Myocyte (in vitro differentiated cells): ENCODE results near the gene CORO1A. TPM values are rescaled to one million over a fixed set of nuclear protein-coding genes. Genes with fewer than 3 reads are reported as not detected.
"Not testable (repeated sequence)": the region's sequence is repeated elsewhere in the genome, so short reads cannot be mapped to it uniquely, and the experiment has no call there.

Source experiments
- DNase-seq: peaks from one replicate; pipeline ENCODE4 v3.0.0-alpha.2; 2012; ENCODE audit warnings: low read depth
- total RNA-seq: library from RNA; depleted of rRNA; stranded (reverse); fragments of >200 nt; gene quantifications from 2 replicates; pipeline ENCODE4 v1.2.3, GENCODE V29; 2014

The CORO1A gene
- total RNA-seq, 1 donor from 2014 or later, result 1.5 TPM

- not testable (repeated sequence) for DNase-seq
Measured at GRCh38 chr16:30199608-30200343, 16.4 kb downstream of the CORO1A start.

- not testable (repeated sequence) for DNase-seq
Measured at GRCh38 chr16:30205541-30206236, 22.3 kb downstream of the CORO1A start.

- not testable (repeated sequence) for DNase-seq
Measured at GRCh38 chr16:30206252-30206651, 22.9 kb downstream of the CORO1A start.

GRCh38 chr16:30207063-30207704 is 23.8 kb downstream of the CORO1A start:
- DNase-seq, result not testable (repeated sequence)

GRCh38 chr16:30209032-30209431 is 25.6 kb downstream of the CORO1A start:
- not testable (repeated sequence) for DNase-seq

GRCh38 chr16:30211414-30211813 is 28.0 kb downstream of the CORO1A start:
- not testable (repeated sequence) for DNase-seq

GRCh38 chr16:30217082-30217481 is 33.7 kb downstream of the CORO1A start:
- not testable (repeated sequence) for DNase-seq

Other genes with a start within 250 kb of the CORO1A start
- 89.8 and 92.2 TPM in 2 replicates for gene TMEM219, start 221.5 kb upstream of the CORO1A start, total RNA-seq
- 49.9 and 75.7 TPM in 2 replicates for gene TAOK2, start 209.7 kb upstream of the CORO1A start, total RNA-seq
- 11.9 and 12.7 TPM in 2 replicates for gene HIRIP3, start 188.0 kb upstream of the CORO1A start, total RNA-seq
- gene INO80E, start 187.4 kb upstream of the CORO1A start, total RNA-seq, result 43.8 and 97.6 TPM in 2 replicates
- gene DOC2A, start 172.6 kb upstream of the CORO1A start, total RNA-seq, result not detected in 2 replicates
- gene C16orf92, start 160.4 kb upstream of the CORO1A start, total RNA-seq, result not detected in 2 replicates
- gene TLCD3B, start 152.3 kb upstream of the CORO1A start, total RNA-seq, result 0.21 and 1.0 TPM in 2 replicates
- 2,927 and 3,693 TPM in 2 replicates for gene ALDOA, start 117.8 kb upstream of the CORO1A start, total RNA-seq
- gene PPP4C, start 107.6 kb upstream of the CORO1A start, total RNA-seq, result 79.8 and 80.3 TPM in 2 replicates
- gene TBX6, start 91.7 kb upstream of the CORO1A start, total RNA-seq, result 0.45 and 1.4 TPM in 2 replicates
- gene YPEL3, start 87.4 kb upstream of the CORO1A start, total RNA-seq, result 41.3 and 52.2 TPM in 2 replicates
- 0.24 and 0.47 TPM in 2 replicates for gene GDPD3, start 70.1 kb upstream of the CORO1A start, total RNA-seq
- gene MAPK3, start 60.4 kb upstream of the CORO1A start, total RNA-seq, result 13.7 and 20.9 TPM in 2 replicates
- 66.2 and 236 TPM in 2 replicates for gene BOLA2B, start 10.1 kb downstream of the CORO1A start, total RNA-seq
- 12.7 and 26.6 TPM in 2 replicates for gene SLX1A, start 10.3 kb downstream of the CORO1A start, total RNA-seq
- 1.3 and 3.0 TPM in 2 replicates for gene SULT1A3, start 15.7 kb downstream of the CORO1A start, total RNA-seq
- gene NPIPB13, start 64.9 kb downstream of the CORO1A start, total RNA-seq, result 1.7 and 2.4 TPM in 2 replicates
- gene CD2BP2, start 171.7 kb downstream of the CORO1A start, total RNA-seq, result 41.1 and 51.1 TPM in 2 replicates
- gene TBC1D10B, start 186.9 kb downstream of the CORO1A start, total RNA-seq, result 40.3 and 50.5 TPM in 2 replicates
- gene MYL11, start 191.2 kb downstream of the CORO1A start, total RNA-seq, result 6,226 and 7,274 TPM in 2 replicates
- gene SEPTIN1, start 199.0 kb downstream of the CORO1A start, total RNA-seq, result 0.13 TPM in 1 of 2 replicates, not detected in the other
- 13.2 and 20.8 TPM in 2 replicates for gene ZNF48, start 211.8 kb downstream of the CORO1A start, total RNA-seq
- 27.7 and 33.6 TPM in 2 replicates for gene ZNF771, start 224.0 kb downstream of the CORO1A start, total RNA-seq
- 8.6 and 12.5 TPM in 2 replicates for gene DCTPP1, start 246.4 kb downstream of the CORO1A start, total RNA-seq